ENCODE measurements around the gene SLC2A9.

Gene SLC2A9

GRCh38 chr4:9891056-9891455 is 130.2 kb downstream of the SLC2A9 start:
- TF ChIP-seq CTCF (IDR thresholded peaks at IDR 0.05; ENCODE audit: low read depth, low read length, missing control alignments), result no peak
- DNase-seq (ENCODE audit: low read depth), result no peak
- no peak overlapping the region for H3K4me3 ChIP-seq (ENCODE audit: low read depth, low read length)

DNA sequence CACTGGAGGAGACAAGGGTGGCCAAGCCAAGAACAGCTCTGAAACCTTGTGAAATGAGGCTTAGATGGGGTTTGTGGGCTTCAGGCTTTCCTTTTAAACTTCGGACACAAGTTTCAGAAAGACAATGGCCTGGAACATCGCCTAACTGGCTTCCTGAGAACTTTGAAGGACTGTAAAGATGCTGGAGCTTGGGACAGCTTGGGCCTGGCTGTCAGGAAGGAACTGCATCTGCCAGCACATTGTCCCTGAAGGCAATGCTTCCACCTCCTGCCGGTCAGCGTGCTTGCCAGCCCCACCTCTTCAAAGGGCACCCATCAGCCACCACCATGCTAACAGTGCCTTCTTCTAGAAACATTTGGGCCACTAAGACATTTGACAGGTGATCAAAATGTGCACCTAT is 132.0 kb downstream of the SLC2A9 start:
- H3K4me3 ChIP-seq (ENCODE audit: low read depth, low read length), result no peak overlapping the region
- no peak for TF ChIP-seq CTCF (IDR thresholded peaks at IDR 0.05; ENCODE audit: low read depth, low read length, missing control alignments)
- no peak for DNase-seq (ENCODE audit: low read depth)

DNA sequence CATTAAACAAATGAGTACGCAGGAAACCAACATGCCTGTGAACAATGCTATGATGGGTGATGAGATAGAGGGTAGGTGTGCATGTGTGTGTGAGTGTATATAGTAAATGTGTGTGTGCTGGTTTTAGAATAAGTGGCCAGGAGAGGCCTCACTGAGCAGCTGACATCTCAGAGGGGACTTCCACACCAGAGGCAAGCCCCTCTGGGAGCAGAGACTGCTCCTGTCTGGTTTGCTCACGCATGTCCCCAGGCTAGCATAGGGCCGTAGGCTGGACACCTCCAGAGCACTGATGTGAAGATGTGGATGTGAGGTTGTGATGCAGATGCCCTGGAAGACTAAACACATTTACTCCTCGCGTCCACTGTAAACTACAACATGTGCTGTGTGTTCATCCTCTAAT is 135.3 kb downstream of the SLC2A9 start:
- no peak for DNase-seq (ENCODE audit: low read depth)
- TF ChIP-seq CTCF (IDR thresholded peaks at IDR 0.05; ENCODE audit: low read depth, low read length, missing control alignments), result no peak
- H3K4me3 ChIP-seq (ENCODE audit: low read depth, low read length), result no peak overlapping the region

DNA sequence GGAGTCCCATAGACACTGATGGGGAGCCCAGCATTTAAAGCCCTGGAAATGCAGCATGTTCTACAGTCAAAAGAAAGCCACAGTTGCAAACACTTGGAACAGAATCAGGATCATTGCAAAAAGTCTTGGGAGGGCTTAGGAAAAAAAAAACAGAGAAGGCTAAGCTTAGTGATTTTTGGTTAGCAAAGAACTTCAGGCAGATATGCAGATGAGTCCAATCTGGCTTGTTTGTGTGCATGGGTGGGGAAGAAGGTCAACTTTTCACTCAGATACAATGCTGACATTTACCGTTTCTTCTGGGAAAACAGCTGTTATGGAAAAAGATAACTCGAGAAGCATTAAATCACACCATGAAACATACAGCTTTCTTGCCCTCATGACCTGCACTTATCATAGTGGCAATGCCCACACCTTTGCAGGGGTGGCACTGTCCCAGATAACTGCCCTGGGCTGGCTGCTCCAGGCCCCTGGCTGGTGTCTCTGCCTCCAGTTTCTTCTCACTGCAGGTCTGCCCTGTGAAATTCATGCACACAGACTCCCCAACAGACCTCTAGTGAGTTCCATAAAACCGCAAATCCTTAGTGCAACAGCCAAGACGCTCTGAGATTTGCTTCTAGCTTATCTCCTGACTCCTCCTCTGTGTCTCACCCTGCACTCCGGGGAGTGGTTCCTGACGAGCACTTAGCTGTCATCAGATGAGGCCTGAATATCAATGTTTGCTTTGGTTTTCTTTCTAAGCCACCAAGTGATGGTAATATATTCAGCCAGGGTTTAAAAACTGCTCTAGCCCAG is 140.7 kb downstream of the SLC2A9 start:
- DNase-seq (ENCODE audit: low read depth), result no peak
- H3K4me3 ChIP-seq (ENCODE audit: low read depth, low read length), result no peak overlapping the region
- TF ChIP-seq CTCF (IDR thresholded peaks at IDR 0.05; ENCODE audit: low read depth, low read length, missing control alignments), result no peak

GRCh38 chr4:9877123-9877522 is 144.2 kb downstream of the SLC2A9 start:
- no peak for TF ChIP-seq CTCF (IDR thresholded peaks at IDR 0.05; ENCODE audit: low read depth, low read length, missing control alignments)
- no peak for DNase-seq (ENCODE audit: low read depth)
- no peak overlapping the region for H3K4me3 ChIP-seq (ENCODE audit: low read depth, low read length)

DNA sequence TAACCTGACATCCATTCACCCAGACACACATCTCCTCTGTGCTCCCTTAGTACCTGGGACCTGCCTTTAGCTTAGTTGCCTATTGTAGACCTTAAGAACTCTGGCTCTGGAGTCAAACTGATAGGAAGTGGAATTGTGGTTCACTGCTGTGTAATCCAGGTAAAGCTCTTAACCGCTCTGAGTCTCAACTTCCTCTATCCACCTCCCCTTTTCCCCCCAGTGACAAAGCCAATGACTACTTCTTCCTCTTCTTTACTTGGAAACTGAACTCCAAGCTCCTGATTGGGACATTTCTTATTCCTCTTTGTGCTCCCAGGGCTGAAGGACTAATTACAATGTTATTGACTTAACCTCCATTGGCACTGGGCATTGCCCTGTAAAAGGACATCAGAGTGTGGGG is 145.8 kb downstream of the SLC2A9 start:
- no peak overlapping the region for H3K4me3 ChIP-seq (ENCODE audit: low read depth, low read length)
- TF ChIP-seq CTCF (IDR thresholded peaks at IDR 0.05; ENCODE audit: low read depth, low read length, missing control alignments), result no peak
- no peak for DNase-seq (ENCODE audit: low read depth)

DNA sequence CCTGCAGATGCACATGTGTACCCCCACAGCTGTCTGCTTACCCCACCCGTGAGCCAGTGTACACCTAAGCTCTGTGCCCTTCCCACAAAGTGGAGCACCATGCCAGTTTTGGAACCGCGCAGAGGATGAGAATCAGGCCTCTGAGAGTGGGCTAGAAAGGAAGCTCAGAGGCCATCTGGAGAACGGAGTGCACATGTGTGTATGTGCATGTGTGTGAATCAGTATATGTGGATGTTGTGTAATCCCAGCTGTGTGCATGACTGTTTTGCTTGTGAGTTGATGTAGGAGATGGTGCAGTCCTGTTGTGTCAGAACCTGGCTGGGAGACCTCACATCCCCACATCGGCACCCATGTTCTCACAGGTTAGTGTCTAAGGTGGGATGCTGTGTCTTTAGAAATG is 146.9 kb downstream of the SLC2A9 start:
- H3K4me3 ChIP-seq (ENCODE audit: low read depth, low read length), result no peak overlapping the region
- no peak for TF ChIP-seq CTCF (IDR thresholded peaks at IDR 0.05; ENCODE audit: low read depth, low read length, missing control alignments)
- DNase-seq (ENCODE audit: low read depth), result no peak

Measured in GM12864 (cell line).